Kidney epithelial cell (primary cell): Measurements from ENCODE around the gene ST6GALNAC3. TPM values are rescaled to one million over a fixed set of nuclear protein-coding genes. Genes with fewer than 3 reads are reported as not detected.

ENCODE experiments used
- DNase-seq: peaks from one replicate; pipeline ENCODE4 v3.0.0-alpha.2; 2010; ENCODE audit warnings: low read depth
- H3K27me3 ChIP-seq: 2 replicates; pipeline ENCODE4 v1.6.0; 2011; ENCODE audit warnings: low read length; ENCODE audit not compliant: control insufficient read depth, insufficient read depth
- H3K36me3 ChIP-seq: 2 replicates; pipeline ENCODE4 v1.5.1; 2011; ENCODE audit warnings: low read length; ENCODE audit not compliant: control insufficient read depth, insufficient read depth
- H3K4me3 ChIP-seq: 2 replicates; pipeline ENCODE4 v1.5.1; 2011; ENCODE audit warnings: low read depth, mild to moderate bottlenecking, control low read depth, low read length
- total RNA-seq: library from RNA; depleted of rRNA; stranded (reverse); fragments of >200 nt; gene quantifications from 2 replicates; pipeline ENCODE4 v1.2.3, GENCODE V29; 2015
- TF ChIP-seq, protein P1 (sequence below): IDR thresholded peaks from 2 replicates; pipeline ENCODE4 v1.5.1; 2011; ENCODE audit warnings: mild to moderate bottlenecking, moderate library complexity, low read length, control low read depth, inconsistent platforms; ENCODE audit not compliant: insufficient read depth, poor library complexity, severe bottlenecking

Gene ST6GALNAC3
- total RNA-seq, 1 donor from 2014 or later = 4.1 TPM

DNA sequence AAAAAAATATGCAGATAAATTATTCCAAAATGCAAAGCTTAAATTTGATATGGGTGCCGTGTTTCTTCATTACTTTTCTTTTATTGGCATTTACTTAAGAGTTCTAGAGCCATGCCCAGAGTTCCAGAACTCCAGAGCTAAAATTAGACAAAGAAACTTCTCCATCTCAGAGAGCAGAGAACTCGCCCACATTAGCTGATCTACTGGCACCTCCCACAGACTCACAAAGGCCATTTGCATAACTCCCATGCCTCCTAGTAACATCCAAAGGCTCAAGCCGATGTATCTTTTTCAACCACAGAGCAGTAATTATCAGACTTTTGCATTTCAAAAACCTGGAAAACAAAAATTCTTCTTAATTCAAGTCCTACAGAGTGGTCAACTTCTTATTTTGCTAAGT lies 468.9 kb downstream of the ST6GALNAC3 start:
- H3K27me3 ChIP-seq = no peaks in the 10 kb centered on the region
- H3K36me3 ChIP-seq = no peaks in the 10 kb centered on the region
- TF ChIP-seq, protein P1, sequence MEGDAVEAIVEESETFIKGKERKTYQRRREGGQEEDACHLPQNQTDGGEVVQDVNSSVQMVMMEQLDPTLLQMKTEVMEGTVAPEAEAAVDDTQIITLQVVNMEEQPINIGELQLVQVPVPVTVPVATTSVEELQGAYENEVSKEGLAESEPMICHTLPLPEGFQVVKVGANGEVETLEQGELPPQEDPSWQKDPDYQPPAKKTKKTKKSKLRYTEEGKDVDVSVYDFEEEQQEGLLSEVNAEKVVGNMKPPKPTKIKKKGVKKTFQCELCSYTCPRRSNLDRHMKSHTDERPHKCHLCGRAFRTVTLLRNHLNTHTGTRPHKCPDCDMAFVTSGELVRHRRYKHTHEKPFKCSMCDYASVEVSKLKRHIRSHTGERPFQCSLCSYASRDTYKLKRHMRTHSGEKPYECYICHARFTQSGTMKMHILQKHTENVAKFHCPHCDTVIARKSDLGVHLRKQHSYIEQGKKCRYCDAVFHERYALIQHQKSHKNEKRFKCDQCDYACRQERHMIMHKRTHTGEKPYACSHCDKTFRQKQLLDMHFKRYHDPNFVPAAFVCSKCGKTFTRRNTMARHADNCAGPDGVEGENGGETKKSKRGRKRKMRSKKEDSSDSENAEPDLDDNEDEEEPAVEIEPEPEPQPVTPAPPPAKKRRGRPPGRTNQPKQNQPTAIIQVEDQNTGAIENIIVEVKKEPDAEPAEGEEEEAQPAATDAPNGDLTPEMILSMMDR = no peak
- no peak for DNase-seq
- no peak overlapping the region for H3K4me3 ChIP-seq

DNA sequence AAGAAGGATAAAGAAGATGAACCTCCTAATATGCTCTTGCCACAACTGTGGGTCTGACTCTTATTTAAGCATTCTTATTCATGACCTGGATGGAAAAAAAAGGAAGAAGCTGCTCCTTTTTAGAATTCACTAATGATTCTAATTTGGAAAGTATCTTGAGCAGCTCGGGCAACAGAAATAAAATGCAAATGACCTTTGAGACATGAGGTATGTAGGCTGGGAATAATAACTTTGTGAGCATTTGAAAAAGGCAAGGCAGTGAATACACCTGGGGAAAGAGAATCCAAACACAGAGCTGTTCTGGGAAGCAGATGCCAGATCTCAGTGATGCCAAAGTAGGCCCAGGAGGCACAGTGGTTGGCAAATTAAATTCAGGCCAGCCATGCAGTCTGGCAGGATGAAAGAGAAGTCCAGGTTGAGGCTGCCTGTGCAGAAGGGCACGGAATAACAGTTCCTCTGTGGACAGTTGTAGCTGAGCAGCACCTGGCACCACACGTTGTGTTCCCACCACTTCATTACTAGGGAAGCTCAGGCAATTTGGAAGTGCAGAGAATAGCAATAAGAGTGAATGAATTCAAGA lies 471.9 kb downstream of the ST6GALNAC3 start:
- no peaks in the 10 kb centered on the region for H3K27me3 ChIP-seq
- TF ChIP-seq, protein P1 = no peak
- no peak overlapping the region for H3K4me3 ChIP-seq
- H3K36me3 ChIP-seq = no peaks in the 10 kb centered on the region
- no peak for DNase-seq

GRCh38 chr1:76547916-76548315 lies 473.4 kb downstream of the ST6GALNAC3 start:
- Histone ChIP-seq H3K27me3 (no peaks in the 10 kb centered on the region), H3K4me3 (no peak overlapping the region), H3K36me3 (no peaks in the 10 kb centered on the region)
- DNase-seq = no peak
- TF ChIP-seq, protein P1 = peak; percentile 5

- Histone ChIP-seq H3K27me3 (no peaks in the 10 kb centered on the region), H3K4me3 (no peak overlapping the region), H3K36me3 (no peaks in the 10 kb centered on the region)
- no peak for DNase-seq
- TF ChIP-seq, protein P1 = no peak
Observed at GRCh38 chr1:76548513-76549100, 474.1 kb downstream of the ST6GALNAC3 start.

GRCh38 chr1:76554283-76554682 lies 479.7 kb downstream of the ST6GALNAC3 start:
- DNase-seq = no peak
- no peak overlapping the region for H3K4me3 ChIP-seq
- TF ChIP-seq, protein P1 = no peak
- no peaks in the 10 kb centered on the region for H3K27me3 ChIP-seq
- H3K36me3 ChIP-seq = no peaks in the 10 kb centered on the region

GRCh38 chr1:76562292-76562691 lies 487.7 kb downstream of the ST6GALNAC3 start:
- Histone ChIP-seq H3K27me3 (no peaks in the 10 kb centered on the region), H3K36me3 (no peaks in the 10 kb centered on the region), H3K4me3 (no peak overlapping the region)
- TF ChIP-seq, protein P1 = no peak
- DNase-seq = no peak
